Mucosa of rectum (tissue), 2 donors: ENCODE measurements around the gene ATP11A.

Experiments used
- H3K27ac ChIP-seq, 2 donors: one replicate each; pipeline ENCODE4 v1.7.0; 2013; ENCODE audit warnings: inconsistent platforms in 2 of 2, low read depth in 2 of 2, low read length in 2 of 2
- H3K27me3 ChIP-seq, 2 donors: one replicate each; pipeline ENCODE4 v1.7.0; 2013; ENCODE audit warnings: low read length in 2 of 2; ENCODE audit not compliant: control insufficient read depth in 2 of 2, insufficient read depth in 2 of 2
- H3K36me3 ChIP-seq, 2 donors: one replicate each; pipeline ENCODE4 v1.7.0; 2013; ENCODE audit warnings: low read length in 2 of 2; ENCODE audit not compliant: control insufficient read depth in 2 of 2, insufficient read depth in 2 of 2
- H3K4me1 ChIP-seq, 2 donors: one replicate each; pipeline ENCODE4 v1.7.0; 2013; ENCODE audit warnings: low read length in 2 of 2, mild to moderate bottlenecking in 1 of 2; ENCODE audit not compliant: control insufficient read depth in 2 of 2, insufficient read depth in 2 of 2
- H3K4me3 ChIP-seq, 2 donors: one replicate each; pipeline ENCODE4 v1.7.0; 2013; ENCODE audit warnings: low read length in 2 of 2
- H3K9ac ChIP-seq, 2 donors: one replicate each; pipeline ENCODE4 v1.7.0; 2013; ENCODE audit warnings: low read length in 2 of 2, low read depth in 1 of 2, mild to moderate bottlenecking in 1 of 2
- H3K9me3 ChIP-seq, 2 donors: one replicate each; pipeline ENCODE4 v1.7.0; 2013; ENCODE audit warnings: low read length in 2 of 2; ENCODE audit not compliant: control insufficient read depth in 2 of 2
- donor health status: healthy.
- donor health status: Normal muscosa, but diverticular disease.

ATP11A gene

GRCh38 chr13:112774829-112775565 is 85.2 kb downstream of the ATP11A start:
- Histone ChIP-seq H3K9ac (no peak overlapping the region), H3K36me3 (no peaks in the 10 kb centered on the region), H3K4me3 (no peak overlapping the region), H3K9me3 (no peaks in the 10 kb centered on the region), H3K27ac (no peak overlapping the region), H3K4me1 (peaks cover 8 to 15% of the 10 kb centered on the region in 2 donors), H3K27me3 (peaks cover 3 to 11% of the 10 kb centered on the region in 2 donors)

DNA sequence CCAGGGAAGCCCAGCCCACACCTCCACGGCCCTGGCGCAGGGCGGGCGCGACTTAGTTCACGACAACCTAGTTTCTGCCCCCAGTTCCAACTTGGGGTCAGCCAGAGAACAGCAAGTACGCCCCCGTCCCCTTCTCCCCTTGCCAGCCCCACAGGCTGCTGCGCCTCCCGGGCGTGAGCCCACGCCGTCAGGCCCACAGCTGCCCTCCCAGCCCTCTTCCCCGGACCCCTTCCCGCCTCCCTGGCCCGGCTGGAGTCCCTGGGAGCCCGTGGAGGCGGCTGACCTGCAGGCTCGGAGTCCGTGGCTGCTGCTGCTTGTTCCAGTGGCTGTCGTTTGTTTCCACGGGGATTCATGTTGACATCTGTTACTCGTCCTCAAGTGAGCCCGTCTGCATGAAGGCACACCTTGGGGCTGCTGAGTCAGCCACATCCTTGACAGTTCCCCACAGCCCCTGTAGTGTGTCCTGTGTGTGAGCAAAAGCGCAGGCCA is 86.0 kb downstream of the ATP11A start:
- Histone ChIP-seq H3K4me1 (peaks cover 8 to 15% of the 10 kb centered on the region in 2 donors), H3K36me3 (no peaks in the 10 kb centered on the region), H3K4me3 (no peak overlapping the region), H3K27ac (no peak overlapping the region), H3K27me3 (peaks cover 3 to 11% of the 10 kb centered on the region in 2 donors), H3K9ac (no peak overlapping the region), H3K9me3 (no peaks in the 10 kb centered on the region)

DNA sequence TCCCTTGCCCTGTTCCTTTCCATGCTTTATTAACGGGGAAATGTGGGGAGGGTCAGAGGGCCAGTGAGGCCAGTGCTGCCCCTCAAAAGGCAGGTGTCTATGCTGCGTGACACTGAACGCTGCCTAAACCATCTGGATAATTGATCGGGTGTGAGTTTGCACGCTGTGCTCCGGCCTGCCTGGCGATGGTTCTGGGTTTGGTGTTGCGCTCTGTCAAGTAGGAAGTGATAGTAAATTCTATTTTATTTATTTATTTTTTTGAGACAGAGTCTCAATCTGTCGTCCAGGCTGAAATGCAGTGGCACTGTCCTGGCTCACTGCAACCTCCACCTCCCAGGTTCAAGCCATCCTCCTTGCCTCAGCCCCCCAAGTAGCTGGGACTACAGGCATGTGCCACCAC is 86.5 kb downstream of the ATP11A start:
- H3K36me3 ChIP-seq = no peaks in the 10 kb centered on the region
- H3K4me3 ChIP-seq = no peak overlapping the region
- no peak overlapping the region for H3K27ac ChIP-seq
- no peak overlapping the region for H3K9ac ChIP-seq
- peaks cover 8 to 10% of the 10 kb centered on the region in 2 donors for H3K4me1 ChIP-seq
- H3K27me3 ChIP-seq = peaks cover 2 to 11% of the 10 kb centered on the region in 2 donors
- no peaks in the 10 kb centered on the region for H3K9me3 ChIP-seq

DNA sequence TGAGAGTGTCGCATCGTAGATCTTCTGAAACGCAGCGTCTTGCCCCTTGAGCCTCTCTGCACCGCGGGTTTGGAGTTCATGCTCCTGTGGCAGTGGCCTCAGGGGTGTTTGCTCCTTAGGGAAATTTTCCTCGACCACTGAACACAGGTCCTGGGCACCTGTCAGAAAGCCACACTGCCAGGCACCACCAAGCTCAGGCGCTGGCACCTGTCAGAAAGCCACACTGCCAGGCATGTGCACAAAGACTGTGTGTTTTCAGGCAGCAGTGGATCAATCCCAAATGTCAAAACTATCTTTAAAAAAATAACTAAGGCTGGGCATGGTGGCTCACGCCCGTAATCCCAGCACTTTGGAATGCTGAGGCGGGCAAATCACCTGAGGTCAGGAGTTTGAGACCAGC is 87.1 kb downstream of the ATP11A start:
- Histone ChIP-seq H3K36me3 (no peaks in the 10 kb centered on the region), H3K9ac (no peak overlapping the region), H3K4me3 (no peak overlapping the region), H3K9me3 (no peaks in the 10 kb centered on the region), H3K4me1 (peaks cover 4 to 8% of the 10 kb centered on the region in 2 donors), H3K27ac (no peak overlapping the region), H3K27me3 (peaks cover 0 to 11% of the 10 kb centered on the region in 2 donors)

DNA sequence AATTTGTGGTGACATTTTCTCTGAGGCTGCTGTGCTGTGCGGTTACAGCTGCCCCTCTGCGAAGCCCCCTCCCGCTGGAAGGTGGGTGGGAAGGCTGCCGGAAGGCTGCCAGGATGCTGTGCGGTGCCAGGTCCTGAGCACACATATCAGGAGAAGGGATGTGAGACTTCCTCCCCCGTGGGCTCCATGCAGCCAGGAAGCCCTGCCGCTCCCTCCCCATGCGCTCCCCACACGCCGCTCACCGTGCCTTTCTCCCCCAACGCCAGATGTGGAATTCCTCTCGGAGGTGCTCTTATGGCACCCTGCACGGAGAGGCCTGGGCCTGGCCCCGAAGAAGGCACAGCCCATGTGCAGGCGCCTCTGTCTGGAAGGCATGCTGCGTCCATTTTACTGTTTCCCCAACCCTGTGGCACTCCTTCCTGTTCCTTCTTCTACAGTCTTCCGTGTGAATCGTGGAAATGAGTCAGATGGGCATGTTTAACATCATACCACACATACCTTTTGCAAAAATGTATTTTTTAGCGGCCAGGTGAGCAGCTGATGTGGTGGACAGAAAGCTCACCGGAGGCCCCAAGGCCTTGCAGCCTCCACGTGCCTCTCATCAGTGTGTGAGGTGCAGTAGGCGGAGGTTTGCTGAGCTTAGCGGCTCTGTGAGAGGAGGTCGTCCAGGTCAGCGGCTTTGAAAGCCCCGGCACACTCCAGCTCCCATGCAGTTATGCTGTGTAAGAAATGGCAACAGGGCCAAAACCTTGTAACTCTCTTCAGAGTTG is 88.0 kb downstream of the ATP11A start:
- Histone ChIP-seq H3K27me3 (peaks cover 0 to 11% of the 10 kb centered on the region in 2 donors), H3K9me3 (no peaks in the 10 kb centered on the region), H3K9ac (no peak overlapping the region), H3K4me3 (no peak overlapping the region), H3K36me3 (no peaks in the 10 kb centered on the region), H3K4me1 (peaks cover 4% of the 10 kb centered on the region in 2 donors), H3K27ac (no peak overlapping the region)

DNA sequence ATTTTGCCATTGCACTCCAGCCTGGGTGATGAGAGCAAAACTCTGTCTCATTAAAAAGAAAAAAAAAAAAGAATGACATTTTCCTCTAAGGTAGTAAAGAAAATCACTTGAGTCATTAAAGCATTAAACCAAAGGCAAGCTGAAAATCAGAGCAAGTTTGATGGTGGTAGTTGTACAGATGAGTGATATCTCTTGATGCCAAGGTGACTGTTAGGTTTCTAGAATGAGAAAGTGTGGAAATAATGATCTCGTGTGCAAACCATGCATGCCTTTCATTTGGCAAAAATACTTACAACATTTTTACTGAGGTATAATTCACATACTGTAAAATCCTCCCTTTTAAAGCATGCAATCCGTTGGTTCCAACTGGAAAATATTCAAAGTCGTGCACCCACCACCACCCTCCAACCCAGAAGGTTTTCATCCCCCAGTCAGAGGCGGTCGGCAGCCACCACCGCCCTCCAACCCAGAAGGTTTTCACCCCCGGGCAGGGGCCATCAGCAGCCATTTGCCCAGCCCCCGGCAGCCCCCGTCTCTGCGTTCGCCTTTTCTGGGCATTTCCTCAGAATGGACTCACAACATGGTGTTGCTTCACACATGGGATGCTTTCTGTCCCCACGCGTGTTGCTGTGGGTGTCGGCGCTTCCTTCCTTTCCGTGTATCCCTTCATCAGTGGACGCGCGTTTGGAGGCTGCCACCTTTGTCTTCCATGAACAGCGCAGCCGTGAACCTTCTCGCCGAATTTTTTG is 90.2 kb downstream of the ATP11A start:
- no peaks in the 10 kb centered on the region for H3K4me1 ChIP-seq
- H3K27me3 ChIP-seq = peaks cover 0 to 4% of the 10 kb centered on the region in 2 donors
- H3K27ac ChIP-seq = no peak overlapping the region
- no peak overlapping the region for H3K4me3 ChIP-seq
- H3K9me3 ChIP-seq = no peaks in the 10 kb centered on the region
- H3K36me3 ChIP-seq = no peaks in the 10 kb centered on the region
- H3K9ac ChIP-seq = no peak overlapping the region

DNA sequence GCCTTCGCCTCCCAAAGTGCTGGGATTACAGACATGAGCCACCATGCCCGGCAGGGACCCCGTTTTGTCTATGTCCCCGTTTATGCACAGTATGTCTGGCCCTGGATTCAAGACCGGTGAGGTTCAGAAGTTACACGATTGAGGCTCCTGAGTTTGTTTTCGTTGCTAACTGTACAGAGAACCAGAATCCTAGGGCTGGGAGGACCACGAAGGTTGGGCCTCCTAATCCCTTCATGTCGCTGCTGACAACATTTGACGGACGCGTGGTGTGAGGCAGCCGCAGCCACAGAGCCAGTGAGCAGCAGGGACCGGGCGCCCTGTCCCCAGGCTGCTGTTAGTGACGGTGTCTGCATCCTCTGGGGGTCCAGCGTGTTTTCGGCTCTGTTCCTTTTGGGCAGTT is 91.4 kb downstream of the ATP11A start:
- H3K27me3 ChIP-seq = peaks cover 0 to under 1% of the 10 kb centered on the region in 2 donors
- no peak overlapping the region for H3K4me3 ChIP-seq
- H3K4me1 ChIP-seq = no peaks in the 10 kb centered on the region
- no peaks in the 10 kb centered on the region for H3K9me3 ChIP-seq
- H3K27ac ChIP-seq = no peak overlapping the region
- H3K36me3 ChIP-seq = no peaks in the 10 kb centered on the region
- no peak overlapping the region for H3K9ac ChIP-seq

DNA sequence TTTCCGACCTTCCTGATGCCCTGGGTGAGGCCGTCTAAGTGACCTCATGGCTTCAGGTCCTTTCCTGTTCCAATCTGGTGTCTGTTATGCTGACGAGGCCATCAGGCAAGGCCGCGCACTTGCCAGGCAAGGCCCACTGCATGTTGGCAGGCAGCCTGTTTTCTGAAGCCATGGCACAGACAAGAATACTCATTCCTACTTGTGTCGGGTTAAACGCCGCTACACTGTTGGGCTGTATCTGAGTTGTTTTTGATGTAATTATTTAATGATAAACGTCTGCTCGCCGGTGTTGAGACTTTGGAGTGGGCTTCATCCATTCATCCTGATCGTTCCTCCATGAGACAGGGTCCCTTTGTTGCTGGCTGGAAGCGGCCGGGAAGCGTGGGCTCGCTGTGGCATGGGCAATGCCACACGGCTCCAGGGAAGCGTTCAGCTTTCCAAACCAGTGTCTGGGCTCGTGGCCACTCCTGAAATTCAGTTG is 92.1 kb downstream of the ATP11A start:
- no peak overlapping the region for H3K27ac ChIP-seq

DNA sequence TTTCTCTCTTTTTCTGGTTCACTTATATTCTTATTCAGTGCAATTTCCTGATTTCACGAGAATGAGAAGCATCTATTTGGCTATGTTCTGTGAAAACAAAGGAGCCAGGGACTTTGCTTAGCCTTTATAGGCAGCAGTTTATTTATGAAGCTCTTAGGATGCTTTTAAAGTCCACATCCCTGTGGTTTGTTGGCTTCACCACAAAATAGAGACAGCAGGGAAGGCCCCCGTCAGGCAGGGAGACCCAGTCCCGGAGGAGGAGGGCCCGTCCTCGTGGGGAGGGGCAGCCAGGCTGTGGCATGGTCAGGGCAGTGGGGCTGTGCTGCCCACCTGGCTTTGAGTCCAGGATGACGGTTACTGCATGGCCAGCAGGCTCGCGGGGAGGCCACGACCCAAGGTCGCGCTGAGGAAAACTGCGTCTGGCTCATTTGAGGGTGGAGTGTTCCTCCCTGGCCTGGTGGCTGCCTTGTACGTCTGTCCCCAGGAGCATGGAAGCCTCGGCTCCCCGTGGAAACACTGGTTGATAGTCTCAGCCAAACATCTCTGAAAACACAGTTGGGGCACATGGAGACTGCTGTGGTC is 92.7 kb downstream of the ATP11A start:
- Histone ChIP-seq H3K27ac (no peak overlapping the region), H3K27me3 (no peaks in the 10 kb centered on the region), H3K4me3 (no peak overlapping the region), H3K9ac (no peak overlapping the region), H3K9me3 (no peaks in the 10 kb centered on the region), H3K36me3 (no peaks in the 10 kb centered on the region), H3K4me1 (no peaks in the 10 kb centered on the region)

More for the DNA sequence above, 92.1 kb downstream of the ATP11A start:
- Histone ChIP-seq H3K4me3 (no peak overlapping the region), H3K27me3 (no peaks in the 10 kb centered on the region), H3K9me3 (no peaks in the 10 kb centered on the region), H3K36me3 (no peaks in the 10 kb centered on the region), H3K9ac (no peak overlapping the region), H3K4me1 (no peaks in the 10 kb centered on the region)
